Measurements from ENCODE around the gene ITGA3. TPM values are rescaled to one million over a fixed set of nuclear protein-coding genes. Genes with fewer than 3 reads are reported as not detected.

The ITGA3 gene
- total RNA-seq, 1 donor from 2014 or later: 222 TPM

DNA sequence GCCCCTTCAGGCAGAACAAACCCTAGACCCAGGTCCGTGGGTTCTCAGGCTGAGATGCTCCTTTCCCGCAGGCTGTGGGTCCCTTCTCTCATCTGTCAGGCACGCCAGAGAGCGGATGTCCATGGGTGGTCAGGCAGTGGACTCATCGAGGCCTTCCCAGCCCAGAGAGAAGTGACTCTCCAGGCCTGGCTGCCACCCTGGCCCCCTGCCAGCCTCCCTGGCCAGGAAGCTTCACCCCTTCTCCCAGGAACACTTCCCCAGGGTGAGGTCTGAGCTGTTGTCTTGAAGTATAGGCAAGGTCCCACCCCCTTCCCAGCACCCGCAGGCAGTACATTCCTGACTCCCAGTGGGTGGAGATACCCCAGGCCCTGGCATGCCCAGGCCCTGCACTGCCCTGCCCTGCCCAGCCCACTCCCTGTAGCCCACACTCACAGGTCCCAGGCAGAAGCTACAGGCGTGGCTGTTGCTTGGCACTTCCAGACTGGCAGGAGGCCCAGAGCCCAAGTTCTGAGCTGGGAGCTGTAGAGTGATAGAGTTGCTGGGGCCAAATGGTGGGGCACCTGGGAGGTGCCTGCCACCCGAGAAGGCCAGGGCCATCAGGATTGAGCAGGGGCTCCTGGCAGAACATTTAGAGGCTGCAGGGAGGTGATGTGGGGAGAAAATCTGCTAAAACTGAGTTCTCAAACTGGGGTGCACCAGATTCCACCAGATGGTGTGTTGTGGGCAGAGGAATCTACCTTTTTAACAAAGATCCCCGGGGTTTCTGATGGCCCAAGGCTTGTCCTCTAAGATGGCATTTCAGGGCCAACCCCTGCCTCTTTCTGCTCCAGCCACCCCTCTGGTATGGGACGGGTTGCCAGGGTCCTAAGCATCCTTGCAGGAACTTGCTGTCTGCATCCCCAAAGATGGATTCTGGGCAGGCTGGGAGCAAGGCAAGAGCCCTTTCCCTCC, 6.7 kb downstream of the ITGA3 start:
- H3K36me3 ChIP-seq: peaks cover 0 to 11% of the 10 kb centered on the region in 2 donors
- H3K4me3 ChIP-seq: no peak overlapping the region
- peaks cover 58 to 85% of the 10 kb centered on the region in 2 donors for H3K4me1 ChIP-seq
- TF ChIP-seq, protein P1, sequence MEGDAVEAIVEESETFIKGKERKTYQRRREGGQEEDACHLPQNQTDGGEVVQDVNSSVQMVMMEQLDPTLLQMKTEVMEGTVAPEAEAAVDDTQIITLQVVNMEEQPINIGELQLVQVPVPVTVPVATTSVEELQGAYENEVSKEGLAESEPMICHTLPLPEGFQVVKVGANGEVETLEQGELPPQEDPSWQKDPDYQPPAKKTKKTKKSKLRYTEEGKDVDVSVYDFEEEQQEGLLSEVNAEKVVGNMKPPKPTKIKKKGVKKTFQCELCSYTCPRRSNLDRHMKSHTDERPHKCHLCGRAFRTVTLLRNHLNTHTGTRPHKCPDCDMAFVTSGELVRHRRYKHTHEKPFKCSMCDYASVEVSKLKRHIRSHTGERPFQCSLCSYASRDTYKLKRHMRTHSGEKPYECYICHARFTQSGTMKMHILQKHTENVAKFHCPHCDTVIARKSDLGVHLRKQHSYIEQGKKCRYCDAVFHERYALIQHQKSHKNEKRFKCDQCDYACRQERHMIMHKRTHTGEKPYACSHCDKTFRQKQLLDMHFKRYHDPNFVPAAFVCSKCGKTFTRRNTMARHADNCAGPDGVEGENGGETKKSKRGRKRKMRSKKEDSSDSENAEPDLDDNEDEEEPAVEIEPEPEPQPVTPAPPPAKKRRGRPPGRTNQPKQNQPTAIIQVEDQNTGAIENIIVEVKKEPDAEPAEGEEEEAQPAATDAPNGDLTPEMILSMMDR (IDR thresholded peaks at IDR 0.05): no peak
- intact Hi-C loops (cut with DNase I): no loop called here
- peak overlapping the region; percentile 95 to 97 for H3K27ac ChIP-seq
- no peaks in the 10 kb centered on the region for H3K9me3 ChIP-seq
- DNase-seq (ENCODE audit: low spot score in 2 of 2): peak; percentile 46 to 94
- no peaks in the 10 kb centered on the region for H3K27me3 ChIP-seq

- intact Hi-C loops (cut with DNase I): loop anchor here (2.0 kb wide), 1 partner anchor 37 kb away; no protein-coding TSS in a partner anchor
- H3K4me1 ChIP-seq: peaks cover 48 to 76% of the 10 kb centered on the region in 2 donors
- DNase-seq (ENCODE audit: low spot score in 2 of 2): peak in 1 of 2 donors; percentile 78
- no peaks in the 10 kb centered on the region for H3K27me3 ChIP-seq
- TF ChIP-seq, protein P1 (IDR thresholded peaks at IDR 0.05): no peak
- H3K36me3 ChIP-seq: peaks cover 10 to 21% of the 10 kb centered on the region in 2 donors
- H3K9me3 ChIP-seq: no peaks in the 10 kb centered on the region
- peak overlapping the region; percentile 95 to 97 for H3K27ac ChIP-seq
- H3K4me3 ChIP-seq: no peak overlapping the region
These were observed 7.8 kb downstream of the ITGA3 start for GRCh38 chr17:50063561-50064252.

DNA sequence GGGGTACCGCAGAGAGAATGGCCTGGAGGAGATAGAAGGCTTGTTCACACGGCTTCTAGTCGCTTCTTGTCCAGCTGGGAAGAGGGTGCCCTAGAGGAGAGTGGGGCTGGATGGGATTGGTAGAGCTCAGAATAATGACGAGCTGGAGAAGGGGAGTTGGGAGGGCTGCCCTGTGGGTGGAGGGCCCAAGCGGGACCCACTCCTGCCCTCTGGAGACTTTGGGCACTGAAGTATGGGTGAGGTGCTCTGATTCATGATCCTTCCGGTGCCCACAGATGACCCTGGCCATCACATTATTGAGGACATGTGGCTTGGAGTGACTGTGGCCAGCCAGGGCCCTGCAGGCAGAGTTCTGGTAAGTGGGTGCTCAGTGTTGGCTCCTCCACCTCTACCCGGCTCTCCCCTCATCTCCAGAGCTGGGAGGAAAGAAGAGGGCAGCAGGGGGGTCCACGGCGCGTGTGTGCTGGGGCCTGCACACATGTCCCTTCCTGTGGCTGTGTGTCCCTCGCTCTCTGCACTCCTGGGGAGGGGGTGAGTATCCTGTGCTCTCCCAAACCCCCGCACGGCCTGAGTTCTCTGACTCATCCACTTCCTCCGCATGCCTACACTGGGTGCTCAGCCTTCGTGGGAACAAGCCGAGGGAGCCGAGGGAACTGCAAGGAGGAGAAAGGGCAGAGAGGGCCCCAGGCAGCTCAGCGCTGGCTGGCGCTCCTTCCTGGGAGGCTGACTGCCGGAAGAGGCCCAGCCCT, 8.5 kb downstream of the ITGA3 start:
- TF ChIP-seq, protein P1 (IDR thresholded peaks at IDR 0.05): peak in 1 of 3 experiments; percentile 9
- peaks cover 17 to 28% of the 10 kb centered on the region in 2 donors for H3K36me3 ChIP-seq
- H3K4me3 ChIP-seq: no peak overlapping the region
- intact Hi-C loops (cut with DNase I): loop anchor here (2.0 kb wide), 1 partner anchor 38 kb away; no protein-coding TSS in a partner anchor
- DNase-seq (ENCODE audit: low spot score in 2 of 2): peak; percentile 72 to 94
- no peaks in the 10 kb centered on the region for H3K9me3 ChIP-seq
- H3K27ac ChIP-seq: peak overlapping the region; percentile 95 to 97
- peaks cover 42 to 69% of the 10 kb centered on the region in 2 donors for H3K4me1 ChIP-seq
- H3K27me3 ChIP-seq: no peaks in the 10 kb centered on the region

- TF ChIP-seq, protein P1 (IDR thresholded peaks at IDR 0.05): no peak
- DNase-seq (ENCODE audit: low spot score in 2 of 2): no peak
- Histone ChIP-seq H3K27me3 (no peaks in the 10 kb centered on the region), H3K27ac (peak overlapping the region; percentile 95 to 97), H3K4me1 (peaks cover 40 to 65% of the 10 kb centered on the region in 2 donors), H3K36me3 (peaks cover 24 to 34% of the 10 kb centered on the region in 2 donors), H3K9me3 (no peaks in the 10 kb centered on the region), H3K4me3 (no peak overlapping the region)
- intact Hi-C loops (cut with DNase I): loop anchor here (2.0 kb wide), 1 partner anchor 38 kb away; no protein-coding TSS in a partner anchor
These were observed 9.1 kb downstream of the ITGA3 start for GRCh38 chr17:50065056-50065455.

GRCh38 chr17:50066995-50067394, 11.1 kb downstream of the ITGA3 start:
- no peaks in the 10 kb centered on the region for H3K9me3 ChIP-seq
- no peak for DNase-seq (ENCODE audit: low spot score in 2 of 2)
- no peaks in the 10 kb centered on the region for H3K27me3 ChIP-seq
- H3K27ac ChIP-seq: peak overlapping the region; percentile 95 to 97
- intact Hi-C loops (cut with DNase I): no loop called here
- no peak overlapping the region for H3K4me3 ChIP-seq
- TF ChIP-seq, protein P1 (IDR thresholded peaks at IDR 0.05): no peak
- peaks cover 24 to 47% of the 10 kb centered on the region in 2 donors for H3K4me1 ChIP-seq
- H3K36me3 ChIP-seq: peaks cover 43 to 54% of the 10 kb centered on the region in 2 donors
